ENCODE measurements around the gene ATP2C1.
"Not testable (repeated sequence)": the region's sequence is repeated elsewhere in the genome, so short reads cannot be mapped to it uniquely, and the experiment has no call there.

Gene ATP2C1

GRCh38 chr3:130981469-130981868, 87.6 kb downstream of the ATP2C1 start:
- no peak for DNase-seq (ENCODE audit: low spot score)

- DNase-seq (ENCODE audit: low spot score) = no peak
Observed at GRCh38 chr3:130990282-130990681, 96.4 kb downstream of the ATP2C1 start.

DNA sequence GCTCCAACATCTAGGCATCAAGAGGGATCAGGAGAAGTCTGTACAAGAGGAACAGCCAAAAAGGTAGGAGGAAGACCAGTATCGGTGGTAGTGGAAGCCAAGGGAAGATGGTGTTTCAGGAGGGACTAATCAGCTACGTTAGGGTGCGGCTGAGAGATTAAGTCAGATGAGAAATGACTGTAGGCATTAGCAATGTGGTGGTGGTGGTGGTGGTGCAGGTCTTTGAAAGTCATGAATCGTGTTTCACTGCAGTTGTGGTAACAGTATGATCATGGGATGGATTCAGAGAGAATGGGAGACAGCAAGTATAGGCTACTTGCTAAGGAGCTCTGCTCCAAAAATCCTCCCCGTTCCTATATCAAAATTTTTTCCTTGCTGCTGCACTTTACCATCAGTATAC, 97.2 kb downstream of the ATP2C1 start:
- no peak for DNase-seq (ENCODE audit: low spot score)

- no peak for DNase-seq (ENCODE audit: low spot score)
Observed at GRCh38 chr3:130992344-130992743, 98.5 kb downstream of the ATP2C1 start.

- no peak for DNase-seq (ENCODE audit: low spot score)
Observed at GRCh38 chr3:130997289-130997688, 103.4 kb downstream of the ATP2C1 start.

DNA sequence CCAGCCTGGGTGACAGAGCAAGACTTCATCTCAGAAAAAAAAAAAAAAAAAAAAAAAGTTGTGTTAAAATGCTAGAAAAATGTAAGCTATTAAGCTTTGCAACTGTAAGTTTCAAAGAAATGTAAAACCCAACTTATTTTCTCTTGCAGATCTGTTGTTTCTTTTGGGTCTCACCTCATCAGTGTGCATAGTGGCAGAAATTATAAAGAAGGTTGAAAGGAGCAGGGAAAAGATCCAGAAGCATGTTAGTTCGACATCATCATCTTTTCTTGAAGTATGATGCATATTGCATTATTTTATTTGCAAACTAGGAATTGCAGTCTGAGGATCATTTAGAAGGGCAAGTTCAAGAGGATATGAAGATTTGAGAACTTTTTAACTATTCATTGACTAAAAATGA, 107.2 kb downstream of the ATP2C1 start:
- DNase-seq (ENCODE audit: low spot score) = no peak

DNA sequence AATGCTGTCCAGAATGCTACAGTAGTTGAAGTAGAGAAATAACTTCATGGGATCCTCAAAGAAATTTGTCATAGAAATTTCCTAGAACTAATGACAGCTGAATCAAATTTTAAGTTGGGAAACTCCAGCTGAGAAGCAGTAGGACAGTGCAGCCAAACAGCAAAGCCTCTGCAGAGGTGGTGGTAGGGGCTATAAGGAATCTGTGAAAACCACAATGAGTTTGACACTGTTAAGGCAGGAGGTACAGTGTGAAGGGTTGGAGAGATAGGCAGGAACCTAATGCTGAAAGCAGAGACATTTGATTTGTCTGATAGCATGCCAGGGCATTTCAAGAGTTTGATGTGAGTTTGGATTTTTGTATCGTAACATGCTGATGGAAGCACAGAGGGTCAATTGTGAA, 110.7 kb downstream of the ATP2C1 start:
- DNase-seq (ENCODE audit: low spot score) = no peak

GRCh38 chr3:131007256-131007655, 113.4 kb downstream of the ATP2C1 start:
- no peak for DNase-seq (ENCODE audit: low spot score)

DNA sequence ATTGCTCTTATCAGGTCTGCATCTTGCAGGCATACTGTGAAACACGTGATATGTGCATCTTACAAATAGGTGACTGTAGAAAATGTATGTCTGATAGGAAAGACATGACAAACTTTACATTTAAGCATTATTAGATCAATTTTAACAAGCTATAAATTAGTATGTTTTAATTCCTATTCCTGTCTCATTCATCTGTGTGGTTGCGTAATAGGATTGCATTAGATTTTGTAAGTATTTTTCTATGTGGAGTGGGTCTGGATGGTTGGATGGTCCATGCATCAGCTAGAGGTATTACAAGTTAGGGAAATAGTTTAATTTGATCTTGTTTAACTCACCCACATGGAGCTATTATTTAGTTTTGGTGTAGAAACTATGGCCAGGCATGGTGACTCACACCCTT, 113.9 kb downstream of the ATP2C1 start:
- DNase-seq (ENCODE audit: low spot score) = no peak

DNA sequence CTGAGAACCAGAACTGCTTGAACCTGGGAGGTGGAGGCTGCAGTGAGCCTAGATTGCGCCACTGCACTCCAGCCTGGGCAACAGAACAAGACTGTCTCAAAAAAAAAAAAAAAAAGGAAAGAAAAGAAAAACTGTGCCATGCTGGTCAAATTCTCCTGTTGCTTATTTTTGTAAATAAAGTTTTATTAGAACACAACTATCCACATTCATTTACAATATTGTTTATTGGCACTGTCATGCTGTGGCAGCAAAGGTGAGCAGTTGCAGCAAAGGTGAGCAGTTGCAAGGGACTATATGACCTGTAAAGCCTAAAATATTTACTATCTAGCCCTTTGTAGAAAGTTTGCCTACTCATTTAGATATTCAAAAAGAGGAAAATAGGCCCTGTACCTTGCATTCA, 114.4 kb downstream of the ATP2C1 start:
- DNase-seq (ENCODE audit: low spot score) = no peak

- DNase-seq (ENCODE audit: low spot score) = no peak
Observed at GRCh38 chr3:131009698-131010097, 115.8 kb downstream of the ATP2C1 start.

- no peak for DNase-seq (ENCODE audit: low spot score)
Observed at GRCh38 chr3:131018970-131019369, 125.1 kb downstream of the ATP2C1 start.

DNA sequence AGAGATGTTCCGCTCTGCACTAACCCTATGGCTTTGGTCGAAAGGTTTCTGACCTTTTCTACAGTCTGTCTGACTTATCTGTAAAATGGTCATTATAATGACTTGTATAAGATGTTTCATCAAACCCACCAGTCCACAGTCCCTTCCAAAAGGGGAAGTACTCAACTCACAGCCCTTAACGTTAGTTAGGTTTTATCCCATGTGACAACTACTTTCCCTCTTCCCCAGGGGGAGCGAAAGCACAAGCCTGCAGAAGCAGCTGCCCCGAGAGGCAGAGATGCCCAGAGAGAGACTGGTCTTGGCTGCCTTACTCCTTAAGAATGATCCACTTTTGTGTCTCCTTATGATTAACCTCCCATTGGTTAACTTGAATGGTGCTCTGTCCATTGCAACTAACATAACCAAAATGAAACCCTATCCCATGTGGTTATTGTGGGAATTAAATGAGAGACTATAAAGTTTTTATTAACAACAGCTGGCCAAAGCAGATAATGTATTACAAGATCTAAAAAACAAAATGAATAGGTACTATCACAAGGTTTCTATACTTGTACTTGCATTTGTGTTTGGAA, 126.3 kb downstream of the ATP2C1 start:
- DNase-seq (ENCODE audit: low spot score) = no peak

- DNase-seq (ENCODE audit: low spot score) = no peak
Observed at GRCh38 chr3:131025539-131025938, 131.7 kb downstream of the ATP2C1 start.

DNA sequence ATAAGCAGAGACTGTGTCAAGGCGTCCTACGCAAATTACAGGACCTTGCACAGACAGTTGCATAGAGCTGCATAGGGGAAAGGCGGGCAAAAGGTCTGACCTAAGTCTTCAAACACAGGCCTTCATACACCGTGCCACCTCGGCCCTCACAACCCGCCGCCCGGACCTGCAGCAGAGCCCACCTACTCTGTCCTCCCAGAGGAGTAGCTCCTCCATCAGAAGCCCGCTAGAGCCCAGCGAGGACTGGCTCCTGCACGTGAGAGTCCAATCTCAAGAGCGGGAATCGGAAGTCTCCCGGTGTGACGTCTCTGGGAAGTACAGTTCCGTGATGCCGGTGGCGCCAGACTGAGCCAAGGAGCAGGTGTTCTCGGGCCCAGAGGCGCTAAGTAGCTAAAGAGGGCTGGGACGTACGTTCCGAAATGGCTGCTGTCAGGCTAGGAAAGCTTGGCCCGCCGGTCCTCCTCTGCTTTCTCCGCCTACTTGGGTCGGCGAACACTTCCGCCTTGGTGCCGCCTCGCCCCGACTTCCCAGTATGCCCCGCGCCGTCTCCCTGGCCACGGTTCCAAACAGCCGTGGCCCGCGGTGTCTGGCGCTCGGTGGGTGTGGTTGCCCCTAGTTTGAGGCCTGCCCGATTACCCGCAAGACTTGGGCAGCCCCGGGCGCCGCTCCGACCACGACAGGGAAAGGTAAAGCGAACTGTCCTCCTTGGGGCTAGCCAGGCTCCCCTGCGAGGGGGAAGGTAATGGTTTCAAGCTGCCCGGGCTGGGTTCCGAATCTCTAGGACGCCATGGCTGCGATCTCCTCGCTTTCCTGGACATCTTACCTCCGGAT, 132.7 kb downstream of the ATP2C1 start, which contains the start of the genes ASTE1 and NEK11:
ASTE1 (minus strand) TSS at position 505 of the 831 bp plus-strand sequence. CDS start 1,519 bp downstream, outside the sequence.
NEK11 (plus strand) TSS at position 557 of the 831 bp plus-strand sequence. CDS start 2,832 bp downstream, outside the sequence.
- DNase-seq (ENCODE audit: low spot score) = peak; percentile 88

DNA sequence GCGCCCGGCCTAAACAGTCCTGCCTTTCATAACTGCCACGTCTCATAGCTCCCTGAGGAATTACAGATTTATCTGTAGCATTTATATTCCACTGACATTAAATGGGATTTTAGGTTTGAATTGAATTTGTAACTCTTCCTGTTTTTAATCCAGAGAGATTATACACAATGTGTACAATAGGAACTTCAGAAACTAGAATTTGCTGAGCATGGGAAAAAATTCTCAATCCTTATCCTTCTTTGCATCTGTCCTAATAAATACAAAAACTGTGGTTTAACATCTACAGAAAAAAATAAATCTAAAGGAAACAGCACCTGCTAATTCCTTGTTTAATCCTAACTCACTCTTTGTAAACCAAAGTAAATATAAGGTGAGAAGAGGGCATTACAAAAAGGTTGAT, 135.0 kb downstream of the ATP2C1 start:
- DNase-seq (ENCODE audit: low spot score) = no peak

DNA sequence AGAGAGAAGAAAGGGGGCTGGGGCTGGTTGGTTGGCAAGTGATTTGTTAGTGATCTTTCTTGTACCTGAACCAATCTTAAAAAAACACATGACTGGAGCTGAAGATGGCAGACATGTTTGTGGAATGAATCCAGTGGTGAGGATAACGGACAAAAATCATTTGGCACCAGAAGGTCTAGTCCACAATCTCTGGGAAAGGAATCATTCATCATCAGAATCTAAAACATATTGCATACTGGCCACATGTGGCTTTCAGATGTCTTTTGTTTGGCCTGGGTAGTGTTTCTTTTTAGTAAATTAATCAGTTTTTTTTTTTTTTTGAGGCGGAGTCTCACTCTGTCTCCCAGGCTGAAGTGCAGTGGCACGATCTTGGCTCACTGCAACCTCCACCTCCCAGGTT, 137.8 kb downstream of the ATP2C1 start:
- DNase-seq (ENCODE audit: low spot score) = no peak

GRCh38 chr3:131033480-131034080, 139.7 kb downstream of the ATP2C1 start:
- DNase-seq (ENCODE audit: low spot score) = peak; percentile 25

- no peak for DNase-seq (ENCODE audit: low spot score)
Observed at GRCh38 chr3:131036200-131036816, 142.4 kb downstream of the ATP2C1 start.

- no peak for DNase-seq (ENCODE audit: low spot score)
Observed at GRCh38 chr3:131036986-131037385, 143.1 kb downstream of the ATP2C1 start.

- no peak for DNase-seq (ENCODE audit: low spot score)
Observed at GRCh38 chr3:131038326-131038725, 144.4 kb downstream of the ATP2C1 start.

DNA sequence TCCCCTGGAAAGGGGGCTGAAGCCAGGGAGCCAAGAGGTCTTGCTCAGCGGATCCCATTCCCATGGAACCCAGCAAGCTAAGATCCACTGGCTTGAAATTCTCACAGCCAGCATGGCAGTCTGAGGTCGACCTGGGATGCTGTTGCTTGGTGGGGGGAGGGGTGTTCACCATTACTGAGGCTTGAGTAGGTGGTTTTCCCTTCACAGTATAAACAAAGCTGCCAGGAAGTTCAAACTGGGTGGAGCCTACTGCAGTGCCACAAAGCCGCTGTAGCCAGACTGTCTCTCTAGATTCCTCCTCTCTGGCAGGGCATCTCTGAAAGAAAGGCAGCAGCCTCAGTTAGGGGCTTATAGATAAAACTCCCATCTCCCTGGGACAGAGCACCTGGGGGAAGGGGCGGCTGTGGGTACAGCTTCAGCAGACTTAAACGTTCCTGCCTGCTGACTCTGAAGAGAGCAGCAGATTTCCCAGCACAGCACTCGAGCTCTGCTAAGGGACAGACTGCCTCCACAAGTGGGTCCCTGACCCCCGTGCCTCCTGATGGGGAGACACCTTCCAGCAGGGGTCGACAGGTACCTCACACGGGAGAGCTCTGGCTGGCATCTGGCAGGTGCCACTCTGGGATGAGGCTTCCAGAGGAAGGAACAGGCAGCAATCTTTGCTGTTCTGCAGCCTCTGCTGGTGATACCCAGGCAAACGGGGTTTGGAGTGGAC, 148.5 kb downstream of the ATP2C1 start:
- DNase-seq (ENCODE audit: low spot score) = not testable (repeated sequence)

Data from putamen (tissue), 1 donor.